HL-60 (cell line): Measurements from ENCODE around the gene CBX4.

ENCODE experiments used
- DNase-seq, 2 experiments: peaks; one replicate each; pipeline ENCODE4 v3.0.0-alpha.2; 2010 to 2020; ENCODE audit warnings: low read depth in 1 of 2, low spot score in 1 of 2
- H3K27ac ChIP-seq: fragments of 250-450 bp; sonication (Bioruptor Pico); replicated peaks from 2 replicates; pipeline ENCODE4 v1.5.1; 2020; ENCODE audit warnings: mild to moderate bottlenecking, moderate library complexity
- H3K27me3 ChIP-seq: fragments of 250-450 bp; sonication (Bioruptor Pico); 2 replicates; pipeline ENCODE4 v1.5.1; 2021; ENCODE audit warnings: mild to moderate bottlenecking, moderate library complexity; ENCODE audit not compliant: insufficient read depth, poor library complexity, severe bottlenecking
- H3K4me3 ChIP-seq: replicated peaks from 2 replicates; pipeline ENCODE4 v1.5.1; 2011; ENCODE audit warnings: mild to moderate bottlenecking, control low read depth, low read length; ENCODE audit not compliant: insufficient read depth
- GABPA ChIP-seq: IDR thresholded peaks from 2 replicates; pipeline ENCODE4 v1.6.1; 2012; ENCODE audit warnings: low read depth
- POLR2AphosphoS5 ChIP-seq: IDR thresholded peaks from 2 replicates; pipeline ENCODE4 v1.6.1; 2012; ENCODE audit warnings: low read depth
- SPI1 ChIP-seq: IDR thresholded peaks from 2 replicates; pipeline ENCODE4 v1.6.1; 2012; ENCODE audit warnings: low read depth, mild to moderate bottlenecking, borderline replicate concordance
- TF ChIP-seq, protein P1 (sequence below): IDR thresholded peaks from one replicate; pipeline ENCODE4 v1.5.1; 2011; ENCODE audit warnings: low read length, control low read depth, inconsistent platforms; ENCODE audit not compliant: insufficient read depth
- TF ChIP-seq, protein P2 (sequence below): IDR thresholded peaks from 2 replicates; pipeline ENCODE4 v1.6.1; 2012; ENCODE audit warnings: low read depth; ENCODE audit not compliant: insufficient replicate concordance

Gene CBX4

DNA sequence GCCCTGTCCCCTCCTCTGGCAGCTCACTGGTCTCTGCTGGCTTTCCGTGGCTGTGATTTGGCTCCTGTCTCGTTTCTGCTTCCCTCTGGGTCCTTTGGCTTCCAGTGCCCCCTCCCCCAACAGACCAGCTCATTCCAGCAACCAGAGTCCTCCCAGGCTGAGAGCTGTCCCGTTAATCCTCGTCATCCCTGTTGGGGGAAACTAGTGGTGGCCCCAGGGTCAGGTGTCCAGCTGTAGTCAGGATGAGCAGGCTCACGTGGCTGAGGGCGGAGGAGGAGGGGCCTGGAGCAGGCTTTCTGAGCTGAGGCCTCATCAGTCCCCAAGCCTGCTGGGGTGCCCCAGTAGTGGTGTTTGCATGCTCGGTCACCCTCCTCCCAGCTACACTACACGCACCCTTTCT is 10.7 kb upstream of the CBX4 start:
- TF ChIP-seq, protein P1, sequence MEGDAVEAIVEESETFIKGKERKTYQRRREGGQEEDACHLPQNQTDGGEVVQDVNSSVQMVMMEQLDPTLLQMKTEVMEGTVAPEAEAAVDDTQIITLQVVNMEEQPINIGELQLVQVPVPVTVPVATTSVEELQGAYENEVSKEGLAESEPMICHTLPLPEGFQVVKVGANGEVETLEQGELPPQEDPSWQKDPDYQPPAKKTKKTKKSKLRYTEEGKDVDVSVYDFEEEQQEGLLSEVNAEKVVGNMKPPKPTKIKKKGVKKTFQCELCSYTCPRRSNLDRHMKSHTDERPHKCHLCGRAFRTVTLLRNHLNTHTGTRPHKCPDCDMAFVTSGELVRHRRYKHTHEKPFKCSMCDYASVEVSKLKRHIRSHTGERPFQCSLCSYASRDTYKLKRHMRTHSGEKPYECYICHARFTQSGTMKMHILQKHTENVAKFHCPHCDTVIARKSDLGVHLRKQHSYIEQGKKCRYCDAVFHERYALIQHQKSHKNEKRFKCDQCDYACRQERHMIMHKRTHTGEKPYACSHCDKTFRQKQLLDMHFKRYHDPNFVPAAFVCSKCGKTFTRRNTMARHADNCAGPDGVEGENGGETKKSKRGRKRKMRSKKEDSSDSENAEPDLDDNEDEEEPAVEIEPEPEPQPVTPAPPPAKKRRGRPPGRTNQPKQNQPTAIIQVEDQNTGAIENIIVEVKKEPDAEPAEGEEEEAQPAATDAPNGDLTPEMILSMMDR = no peak
- TF ChIP-seq SPI1 = no peak
- TF ChIP-seq POLR2AphosphoS5 = no peak
- TF ChIP-seq, protein P2, sequence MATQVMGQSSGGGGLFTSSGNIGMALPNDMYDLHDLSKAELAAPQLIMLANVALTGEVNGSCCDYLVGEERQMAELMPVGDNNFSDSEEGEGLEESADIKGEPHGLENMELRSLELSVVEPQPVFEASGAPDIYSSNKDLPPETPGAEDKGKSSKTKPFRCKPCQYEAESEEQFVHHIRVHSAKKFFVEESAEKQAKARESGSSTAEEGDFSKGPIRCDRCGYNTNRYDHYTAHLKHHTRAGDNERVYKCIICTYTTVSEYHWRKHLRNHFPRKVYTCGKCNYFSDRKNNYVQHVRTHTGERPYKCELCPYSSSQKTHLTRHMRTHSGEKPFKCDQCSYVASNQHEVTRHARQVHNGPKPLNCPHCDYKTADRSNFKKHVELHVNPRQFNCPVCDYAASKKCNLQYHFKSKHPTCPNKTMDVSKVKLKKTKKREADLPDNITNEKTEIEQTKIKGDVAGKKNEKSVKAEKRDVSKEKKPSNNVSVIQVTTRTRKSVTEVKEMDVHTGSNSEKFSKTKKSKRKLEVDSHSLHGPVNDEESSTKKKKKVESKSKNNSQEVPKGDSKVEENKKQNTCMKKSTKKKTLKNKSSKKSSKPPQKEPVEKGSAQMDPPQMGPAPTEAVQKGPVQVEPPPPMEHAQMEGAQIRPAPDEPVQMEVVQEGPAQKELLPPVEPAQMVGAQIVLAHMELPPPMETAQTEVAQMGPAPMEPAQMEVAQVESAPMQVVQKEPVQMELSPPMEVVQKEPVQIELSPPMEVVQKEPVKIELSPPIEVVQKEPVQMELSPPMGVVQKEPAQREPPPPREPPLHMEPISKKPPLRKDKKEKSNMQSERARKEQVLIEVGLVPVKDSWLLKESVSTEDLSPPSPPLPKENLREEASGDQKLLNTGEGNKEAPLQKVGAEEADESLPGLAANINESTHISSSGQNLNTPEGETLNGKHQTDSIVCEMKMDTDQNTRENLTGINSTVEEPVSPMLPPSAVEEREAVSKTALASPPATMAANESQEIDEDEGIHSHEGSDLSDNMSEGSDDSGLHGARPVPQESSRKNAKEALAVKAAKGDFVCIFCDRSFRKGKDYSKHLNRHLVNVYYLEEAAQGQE = no peak
- no peak for TF ChIP-seq GABPA
- peaks cover 5% of the 10 kb centered on the region for H3K27me3 ChIP-seq
- no peak for DNase-seq
- no peak overlapping the region for H3K27ac ChIP-seq
- H3K4me3 ChIP-seq = no peak overlapping the region

DNA sequence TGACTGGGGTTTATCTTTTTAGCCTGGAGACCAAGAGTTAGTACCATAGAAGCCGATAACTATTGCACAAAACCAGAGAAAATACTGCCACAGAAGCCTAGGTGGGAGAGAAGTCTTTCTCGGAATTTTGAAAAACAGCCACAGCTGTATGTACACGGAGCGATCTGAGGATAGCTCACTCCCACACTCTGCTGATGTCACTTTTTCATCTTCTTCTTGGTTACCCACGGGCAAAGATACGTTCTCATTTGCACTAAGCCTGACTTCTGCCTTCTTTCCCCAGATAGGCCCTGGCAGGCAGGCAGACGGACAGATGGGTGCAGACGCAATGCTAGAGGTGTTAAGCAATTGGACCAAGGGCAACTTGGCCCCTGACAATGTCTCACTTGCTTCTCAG is 9.1 kb upstream of the CBX4 start:
- peaks cover 15% of the 10 kb centered on the region for H3K27me3 ChIP-seq

DNA sequence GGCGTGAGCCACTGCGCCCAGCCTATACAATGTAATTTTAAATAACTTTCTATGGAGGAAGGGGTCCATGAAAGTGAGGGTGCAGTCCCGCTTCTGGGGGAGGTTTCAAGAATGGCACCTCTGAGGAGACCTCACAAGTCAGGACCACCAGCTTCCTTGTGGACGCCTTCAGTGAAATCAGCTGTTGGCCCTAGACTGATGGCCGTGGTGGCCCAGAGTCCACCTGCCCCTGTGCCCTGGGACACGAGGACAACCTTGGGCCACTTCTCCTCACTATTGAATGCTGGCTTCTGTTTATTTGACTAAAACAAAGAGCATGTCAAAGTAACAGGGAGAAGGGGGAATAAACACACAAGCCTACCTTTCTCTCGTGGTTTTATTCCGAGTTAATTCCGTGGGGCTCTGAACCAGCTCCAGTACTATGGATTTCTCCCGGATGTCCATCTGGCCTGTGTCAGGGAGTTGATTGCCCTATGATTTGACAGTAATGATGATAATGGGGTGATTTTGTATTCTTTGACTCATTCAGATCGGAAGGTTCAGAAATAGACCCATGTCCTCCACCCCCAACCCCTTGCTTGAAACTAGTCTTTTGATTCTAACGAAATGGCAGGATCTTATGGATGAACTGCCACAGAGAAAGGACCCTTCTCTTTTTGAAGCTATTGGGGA is 8.6 kb upstream of the CBX4 start:
- Histone ChIP-seq H3K4me3 (no peak overlapping the region), H3K27me3 (peaks cover 18% of the 10 kb centered on the region), H3K27ac (no peak overlapping the region)
- DNase-seq = no peak
- no peak for TF ChIP-seq GABPA
- TF ChIP-seq, protein P2 = no peak
- no peak for TF ChIP-seq SPI1
- TF ChIP-seq, protein P1 = no peak
- TF ChIP-seq POLR2AphosphoS5 = no peak

More for the DNA sequence above, 9.1 kb upstream of the CBX4 start:
- Histone ChIP-seq H3K4me3 (no peak overlapping the region), H3K27ac (no peak overlapping the region)
- no peak for TF ChIP-seq POLR2AphosphoS5
- TF ChIP-seq, protein P1 = no peak
- TF ChIP-seq GABPA = no peak
- TF ChIP-seq SPI1 = no peak
- TF ChIP-seq, protein P2 = no peak
- no peak for DNase-seq
